HFF-Myc (cell line): ENCODE results near the gene E2F6.
"Not testable (repeated sequence)": the region's sequence is repeated elsewhere in the genome, so short reads cannot be mapped to it uniquely, and the experiment has no call there.

Experiments used
- DNase-seq: peaks from one replicate; pipeline ENCODE4 v3.0.0-alpha.2; 2011; ENCODE audit warnings: low read depth; ENCODE audit errors: extremely low read depth
- H3K4me3 ChIP-seq: replicated peaks from 2 replicates; pipeline ENCODE4 v1.5.1; 2011; ENCODE audit warnings: low read depth, mild to moderate bottlenecking, control low read depth, low read length
- CTCF ChIP-seq: IDR thresholded peaks from 2 replicates; pipeline ENCODE4 v1.5.1; 2012; ENCODE audit warnings: mild to moderate bottlenecking, low read depth, low read length, control low read depth; ENCODE audit errors: missing control alignments

Gene E2F6

GRCh38 chr2:11406267-11406957 lies 59.5 kb downstream of the E2F6 start:
- no peak for TF ChIP-seq CTCF
- no peak for DNase-seq
- H3K4me3 ChIP-seq: no peak overlapping the region

GRCh38 chr2:11405599-11406266 lies 60.2 kb downstream of the E2F6 start:
- H3K4me3 ChIP-seq: no peak overlapping the region
- no peak for TF ChIP-seq CTCF
- no peak for DNase-seq

DNA sequence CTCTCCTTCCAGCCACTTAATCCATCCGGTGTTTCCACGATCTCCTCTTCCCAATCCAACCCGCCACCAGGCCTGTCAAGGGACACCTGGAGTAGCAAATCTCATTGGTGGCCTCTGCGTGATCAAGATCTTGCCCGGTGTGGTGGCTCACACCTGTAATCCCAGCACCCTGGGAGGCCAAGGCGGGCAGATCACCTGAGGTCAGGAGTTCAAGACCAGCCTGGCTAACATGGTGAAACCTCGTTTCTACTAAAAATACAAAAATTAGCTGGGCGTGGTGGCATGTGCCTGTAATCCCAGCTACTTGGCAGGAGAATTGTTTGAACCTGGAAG lies 60.9 kb downstream of the E2F6 start:
- not testable (repeated sequence) for DNase-seq, H3K4me3 ChIP-seq

GRCh38 chr2:11404376-11405073 lies 61.4 kb downstream of the E2F6 start:
- no peak for TF ChIP-seq CTCF
- H3K4me3 ChIP-seq: no peak overlapping the region
- DNase-seq: no peak

DNA sequence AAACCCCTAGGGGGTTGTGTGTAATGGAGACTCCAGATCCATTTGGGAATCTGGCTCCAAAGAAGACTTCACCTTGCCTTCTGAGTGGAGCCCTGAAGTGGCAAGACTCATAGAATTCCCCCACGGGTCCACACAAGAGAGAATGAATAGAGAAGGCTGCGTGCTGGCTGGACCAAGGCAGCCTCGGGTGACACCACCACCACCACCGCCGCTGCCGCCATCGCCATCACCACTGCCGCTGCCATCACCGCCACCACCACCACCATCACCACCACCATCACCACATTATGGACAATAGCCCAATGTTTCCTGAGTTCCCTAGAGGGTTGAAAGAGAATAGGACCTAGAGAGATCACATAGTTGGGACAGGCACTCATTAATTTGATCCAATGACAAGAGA lies 63.5 kb downstream of the E2F6 start:
- no peak for DNase-seq
- H3K4me3 ChIP-seq: no peak overlapping the region
- no peak for TF ChIP-seq CTCF

DNA sequence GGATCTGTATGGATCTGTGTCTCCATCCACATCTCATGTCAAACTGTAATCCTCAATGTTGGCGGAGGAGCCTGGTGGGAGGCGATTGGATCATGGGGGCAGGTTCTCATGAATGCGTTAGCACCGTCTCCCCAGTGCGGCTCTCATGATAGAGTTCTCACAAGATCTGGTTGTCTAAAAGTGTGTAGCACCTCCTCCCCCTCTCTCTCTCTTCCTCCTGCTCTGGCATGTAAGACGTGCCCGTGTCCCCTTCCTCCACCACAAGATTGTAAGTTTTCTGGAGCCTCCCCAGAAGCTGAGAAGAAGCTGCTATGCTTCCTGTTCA lies 66.6 kb downstream of the E2F6 start:
- no peak overlapping the region for H3K4me3 ChIP-seq
- DNase-seq: no peak
- no peak for TF ChIP-seq CTCF

GRCh38 chr2:11398750-11399437 lies 67.1 kb downstream of the E2F6 start:
- TF ChIP-seq CTCF: no peak
- H3K4me3 ChIP-seq: no peak overlapping the region
- DNase-seq: no peak
